Trophoblast cell (in vitro differentiated cells and primary cell): ENCODE data around the gene RIPPLY3.

Experiments
- DNase-seq, 2 donors: peaks; one replicate each; pipeline ENCODE4 v3.0.0-alpha.2; 2016
- H2AFZ ChIP-seq: 2 replicates; pipeline ENCODE4 v1.6.1; 2013; ENCODE audit warnings: low read length, moderate library complexity, mild to moderate bottlenecking; ENCODE audit not compliant: insufficient read depth, poor library complexity
- H2AK5ac ChIP-seq: 2 replicates; pipeline ENCODE4 v1.6.1; 2013; ENCODE audit warnings: mild to moderate bottlenecking, low read length
- H2BK120ac ChIP-seq: 2 replicates; pipeline ENCODE4 v1.6.1; 2013; ENCODE audit warnings: low read length, mild to moderate bottlenecking, moderate library complexity; ENCODE audit not compliant: insufficient read depth, poor library complexity
- H2BK12ac ChIP-seq: 2 replicates; pipeline ENCODE4 v1.6.1; 2013; ENCODE audit warnings: mild to moderate bottlenecking, low read length, moderate library complexity
- H2BK5ac ChIP-seq: 2 replicates; pipeline ENCODE4 v1.6.1; 2013; ENCODE audit warnings: low read length, low read depth, moderate library complexity, mild to moderate bottlenecking; ENCODE audit not compliant: poor library complexity
- H3K14ac ChIP-seq: 2 replicates; pipeline ENCODE4 v1.6.1; 2013; ENCODE audit warnings: mild to moderate bottlenecking, low read length
- H3K18ac ChIP-seq: 2 replicates; pipeline ENCODE4 v1.6.1; 2013; ENCODE audit warnings: mild to moderate bottlenecking, low read length
- H3K23ac ChIP-seq: 2 replicates; pipeline ENCODE4 v1.6.1; 2013; ENCODE audit warnings: low read length
- H3K27ac ChIP-seq: 2 replicates; pipeline ENCODE4 v1.5.1; 2013; ENCODE audit warnings: low read depth, mild to moderate bottlenecking, inconsistent platforms, low read length, moderate library complexity
- H3K27me3 ChIP-seq: 2 replicates; pipeline ENCODE4 v1.6.1; 2013; ENCODE audit warnings: inconsistent platforms, mild to moderate bottlenecking, low read length, moderate library complexity; ENCODE audit not compliant: insufficient read depth
- H3K36me3 ChIP-seq, 2 experiments: 1 replicate in 1 of 2; 2 replicates in 1 of 2; pipeline ENCODE4 v1.6.1; 2013; ENCODE audit warnings: low read length in 2 of 2, mild to moderate bottlenecking in 2 of 2, moderate library complexity in 1 of 2; ENCODE audit not compliant: insufficient read depth in 2 of 2, control insufficient read depth in 1 of 2
- H3K4ac ChIP-seq: 2 replicates; pipeline ENCODE4 v1.6.1; 2013; ENCODE audit warnings: low read depth, mild to moderate bottlenecking, low read length, moderate library complexity
- H3K4me1 ChIP-seq, 2 experiments: 1 replicate in 1 of 2; 2 replicates in 1 of 2; pipeline ENCODE4 v1.6.1; 2013; ENCODE audit warnings: low read length in 2 of 2, mild to moderate bottlenecking in 2 of 2, moderate library complexity in 1 of 2; ENCODE audit not compliant: insufficient read depth in 2 of 2, control insufficient read depth in 1 of 2
- H3K4me2 ChIP-seq: 2 replicates; pipeline ENCODE4 v1.6.1; 2013; ENCODE audit warnings: inconsistent platforms, mild to moderate bottlenecking, low read length, moderate library complexity
- H3K4me3 ChIP-seq: 2 replicates; pipeline ENCODE4 v1.5.1; 2013; ENCODE audit warnings: mild to moderate bottlenecking, low read depth, low read length, inconsistent platforms
- H3K79me1 ChIP-seq: one replicate; pipeline ENCODE4 v1.6.1; 2013; ENCODE audit warnings: low read length
- H3K79me2 ChIP-seq: 2 replicates; pipeline ENCODE4 v1.6.1; 2013; ENCODE audit warnings: low read length, mild to moderate bottlenecking; ENCODE audit not compliant: control insufficient read depth, insufficient read depth, poor library complexity
- H3K9ac ChIP-seq: 2 replicates; pipeline ENCODE4 v1.6.1; 2013; ENCODE audit warnings: mild to moderate bottlenecking, low read length
- H3K9me3 ChIP-seq: 2 replicates; pipeline ENCODE4 v1.6.1; 2013; ENCODE audit warnings: low read depth, mild to moderate bottlenecking, control low read depth, inconsistent platforms, low read length; ENCODE audit not compliant: insufficient read depth
- H4K12ac ChIP-seq: 2 replicates; pipeline ENCODE4 v1.6.1; 2013; ENCODE audit warnings: low read depth, mild to moderate bottlenecking, low read length, moderate library complexity
- H4K8ac ChIP-seq: 2 replicates; pipeline ENCODE4 v1.6.1; 2013; ENCODE audit warnings: low read depth, mild to moderate bottlenecking, low read length, moderate library complexity
- H4K91ac ChIP-seq: one replicate; pipeline ENCODE4 v1.6.1; 2013; ENCODE audit warnings: low read depth, mild to moderate bottlenecking, low read length, moderate library complexity
- WGBS: extraction: QIAGEN DNeasy Blood & Tissue Kit; methylation state at CpG from one replicate; pipeline ENCODE4 v1.1.7; 2013; ENCODE audit warnings: missing lambda C conversion rate; ENCODE audit not compliant: insufficient read length, insufficient coverage; ENCODE audit errors: extremely low coverage; 5-methylcytosine and 5-hydroxymethylcytosine counted together

Gene RIPPLY3

GRCh38 chr21:37005548-37006485 is 685 bp upstream of the RIPPLY3 start:
- Histone ChIP-seq H4K12ac (no peak overlapping the region), H3K23ac (no peak overlapping the region), H3K4me2 (peak overlapping the region; percentile 77), H2BK120ac (no peak overlapping the region), H2BK12ac (no peak overlapping the region), H3K4me3 (no peak overlapping the region), H3K9me3 (no peaks in the 10 kb centered on the region), H3K36me3 (no peaks in the 10 kb centered on the region), H4K91ac (no peak overlapping the region), H2BK5ac (no peak overlapping the region), H2AFZ (peak overlapping the region; percentile 3), H3K9ac (no peak overlapping the region), H3K79me2 (no peaks in the 10 kb centered on the region), H3K14ac (no peak overlapping the region), H4K8ac (no peak overlapping the region), H3K4me1 (peaks cover 4 to 9% of the 10 kb centered on the region in 2 experiments), H3K27ac (no peak overlapping the region), H3K18ac (no peak overlapping the region), H2AK5ac (no peak overlapping the region), H3K27me3 (peaks cover 20% of the 10 kb centered on the region), H3K79me1 (no peaks in the 10 kb centered on the region), H3K4ac (no peak overlapping the region)
- WGBS = no CpG with 5 or more reads among the region's 76 CpGs
- DNase-seq = no peak

- Histone ChIP-seq H3K27ac (no peak overlapping the region), H2AK5ac (no peak overlapping the region), H2AFZ (no peak overlapping the region), H4K12ac (no peak overlapping the region), H2BK12ac (no peak overlapping the region), H4K91ac (no peak overlapping the region), H2BK5ac (no peak overlapping the region), H3K27me3 (peaks cover 20% of the 10 kb centered on the region), H3K14ac (no peak overlapping the region), H3K4ac (no peak overlapping the region), H3K9ac (no peak overlapping the region), H4K8ac (no peak overlapping the region), H3K79me2 (no peaks in the 10 kb centered on the region), H3K23ac (no peak overlapping the region), H3K4me2 (no peak overlapping the region), H2BK120ac (no peak overlapping the region), H3K4me3 (no peak overlapping the region), H3K4me1 (peaks cover 4 to 9% of the 10 kb centered on the region in 2 experiments), H3K9me3 (no peaks in the 10 kb centered on the region), H3K18ac (no peak overlapping the region), H3K36me3 (no peaks in the 10 kb centered on the region), H3K79me1 (no peaks in the 10 kb centered on the region)
- WGBS = no CpG with 5 or more reads among the region's 12 CpGs
- DNase-seq = no peak
Observed at GRCh38 chr21:37008724-37009123, 2.2 kb downstream of the RIPPLY3 start.

- no peaks in the 10 kb centered on the region for H3K79me1 ChIP-seq
- no peaks in the 10 kb centered on the region for H3K79me2 ChIP-seq
- peaks cover 4 to 9% of the 10 kb centered on the region in 2 experiments for H3K4me1 ChIP-seq
- peak overlapping the region; percentile 58 for H3K4me2 ChIP-seq
- no peak overlapping the region for H3K27ac ChIP-seq
- H3K18ac ChIP-seq = no peak overlapping the region
- no peak overlapping the region for H2AFZ ChIP-seq
- H2BK120ac ChIP-seq = no peak overlapping the region
- no CpG with 5 or more reads among the region's 30 CpGs for WGBS
- H3K14ac ChIP-seq = no peak overlapping the region
- H4K12ac ChIP-seq = no peak overlapping the region
- no peak overlapping the region for H4K91ac ChIP-seq
- peak; percentile 80 to 92 for DNase-seq
- no peaks in the 10 kb centered on the region for H3K36me3 ChIP-seq
- H2BK5ac ChIP-seq = no peak overlapping the region
- H3K4ac ChIP-seq = no peak overlapping the region
- H2AK5ac ChIP-seq = no peak overlapping the region
- no peak overlapping the region for H3K4me3 ChIP-seq
- no peak overlapping the region for H3K9ac ChIP-seq
- H3K9me3 ChIP-seq = no peaks in the 10 kb centered on the region
- H3K27me3 ChIP-seq = peaks cover 20% of the 10 kb centered on the region
- no peak overlapping the region for H2BK12ac ChIP-seq
- no peak overlapping the region for H4K8ac ChIP-seq
- no peak overlapping the region for H3K23ac ChIP-seq
Observed at GRCh38 chr21:37009740-37010341, 3.3 kb downstream of the RIPPLY3 start.

GRCh38 chr21:37017951-37018679 is 11.6 kb downstream of the RIPPLY3 start:
- H4K8ac ChIP-seq = no peak overlapping the region
- no peak overlapping the region for H3K4me2 ChIP-seq
- no peaks in the 10 kb centered on the region for H3K4me1 ChIP-seq
- H2BK12ac ChIP-seq = no peak overlapping the region
- H3K23ac ChIP-seq = no peak overlapping the region
- WGBS = no CpG with 5 or more reads among the region's 13 CpGs
- no peak overlapping the region for H2BK5ac ChIP-seq
- H2AK5ac ChIP-seq = no peak overlapping the region
- no peaks in the 10 kb centered on the region for H3K36me3 ChIP-seq
- no peak overlapping the region for H2BK120ac ChIP-seq
- no peak overlapping the region for H4K91ac ChIP-seq
- no peak overlapping the region for H3K4ac ChIP-seq
- H3K18ac ChIP-seq = no peak overlapping the region
- no peak for DNase-seq
- H3K79me2 ChIP-seq = no peaks in the 10 kb centered on the region
- H3K4me3 ChIP-seq = no peak overlapping the region
- no peak overlapping the region for H4K12ac ChIP-seq
- H3K27me3 ChIP-seq = no peaks in the 10 kb centered on the region
- no peaks in the 10 kb centered on the region for H3K79me1 ChIP-seq
- H2AFZ ChIP-seq = no peak overlapping the region
- no peak overlapping the region for H3K27ac ChIP-seq
- no peak overlapping the region for H3K9ac ChIP-seq
- no peaks in the 10 kb centered on the region for H3K9me3 ChIP-seq
- H3K14ac ChIP-seq = no peak overlapping the region
